GM13977 (cell line): Measurements from ENCODE around the gene PALLD.

Experiments used
- DNase-seq: peaks from one replicate; pipeline ENCODE4 v3.0.0; 2012; ENCODE audit warnings: low spot score
- in situ Hi-C: fragments of 300-500 bp; cut with MboI; formaldehyde crosslinking; loops from one replicate; pipeline ENCODE4 v1.12.0; 2022; ENCODE audit warnings: low sequenced_read_pairs, low pct_unique_long_range_greater_than_20kb, mixed read lengths, inconsistent platforms; ENCODE audit not compliant: unreplicated experiment
- TF ChIP-seq, protein P1 (sequence below): IDR thresholded peaks from 2 replicates; pipeline ENCODE4 v1.5.1; 2012; ENCODE audit warnings: mild to moderate bottlenecking, control low read depth; ENCODE audit not compliant: insufficient read depth; ENCODE audit errors: extremely low read depth, missing control alignments

Gene PALLD

DNA sequence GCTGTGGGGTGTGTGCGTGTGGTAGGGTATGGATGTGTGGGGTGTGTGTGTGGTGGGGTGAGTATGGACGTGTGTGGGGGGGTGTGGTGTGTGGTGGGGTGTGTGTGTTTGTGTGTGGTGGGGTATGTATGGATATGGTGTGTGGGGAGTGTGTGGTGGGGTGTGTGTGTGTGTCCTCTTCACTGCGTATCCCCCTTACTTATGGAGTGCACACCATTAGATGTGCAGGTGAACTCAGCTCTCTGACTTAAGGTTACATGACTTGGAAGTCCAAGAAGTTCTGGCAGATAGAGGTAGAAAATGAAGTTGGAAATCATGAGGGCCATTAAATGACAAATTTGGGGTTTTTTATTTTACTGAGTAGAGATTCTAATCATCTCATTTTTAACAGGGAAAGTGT is 182.5 kb downstream of the PALLD start:
- in situ Hi-C loops: no loop called here
- TF ChIP-seq, protein P1, sequence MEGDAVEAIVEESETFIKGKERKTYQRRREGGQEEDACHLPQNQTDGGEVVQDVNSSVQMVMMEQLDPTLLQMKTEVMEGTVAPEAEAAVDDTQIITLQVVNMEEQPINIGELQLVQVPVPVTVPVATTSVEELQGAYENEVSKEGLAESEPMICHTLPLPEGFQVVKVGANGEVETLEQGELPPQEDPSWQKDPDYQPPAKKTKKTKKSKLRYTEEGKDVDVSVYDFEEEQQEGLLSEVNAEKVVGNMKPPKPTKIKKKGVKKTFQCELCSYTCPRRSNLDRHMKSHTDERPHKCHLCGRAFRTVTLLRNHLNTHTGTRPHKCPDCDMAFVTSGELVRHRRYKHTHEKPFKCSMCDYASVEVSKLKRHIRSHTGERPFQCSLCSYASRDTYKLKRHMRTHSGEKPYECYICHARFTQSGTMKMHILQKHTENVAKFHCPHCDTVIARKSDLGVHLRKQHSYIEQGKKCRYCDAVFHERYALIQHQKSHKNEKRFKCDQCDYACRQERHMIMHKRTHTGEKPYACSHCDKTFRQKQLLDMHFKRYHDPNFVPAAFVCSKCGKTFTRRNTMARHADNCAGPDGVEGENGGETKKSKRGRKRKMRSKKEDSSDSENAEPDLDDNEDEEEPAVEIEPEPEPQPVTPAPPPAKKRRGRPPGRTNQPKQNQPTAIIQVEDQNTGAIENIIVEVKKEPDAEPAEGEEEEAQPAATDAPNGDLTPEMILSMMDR: no peak
- DNase-seq: no peak

DNA sequence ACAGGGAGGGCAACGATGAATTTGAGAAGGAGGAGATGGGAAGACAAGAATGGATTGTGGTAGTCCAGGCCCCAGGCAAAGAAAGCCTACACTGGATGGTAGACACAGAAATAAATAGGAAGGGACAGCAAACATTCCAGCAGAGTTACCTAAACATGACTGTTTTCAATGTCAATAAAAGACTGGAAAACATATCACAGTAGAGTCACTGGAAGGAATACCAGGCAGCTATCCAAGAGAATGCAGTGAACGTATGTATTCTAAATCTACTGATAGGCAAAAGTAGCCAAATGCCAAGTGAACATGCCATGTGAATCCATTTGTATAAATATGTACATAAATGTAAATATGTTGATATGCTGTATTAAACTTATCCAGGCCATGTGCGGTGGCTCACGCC is 183.0 kb downstream of the PALLD start:
- TF ChIP-seq, protein P1: no peak
- in situ Hi-C loops: no loop called here
- no peak for DNase-seq

DNA sequence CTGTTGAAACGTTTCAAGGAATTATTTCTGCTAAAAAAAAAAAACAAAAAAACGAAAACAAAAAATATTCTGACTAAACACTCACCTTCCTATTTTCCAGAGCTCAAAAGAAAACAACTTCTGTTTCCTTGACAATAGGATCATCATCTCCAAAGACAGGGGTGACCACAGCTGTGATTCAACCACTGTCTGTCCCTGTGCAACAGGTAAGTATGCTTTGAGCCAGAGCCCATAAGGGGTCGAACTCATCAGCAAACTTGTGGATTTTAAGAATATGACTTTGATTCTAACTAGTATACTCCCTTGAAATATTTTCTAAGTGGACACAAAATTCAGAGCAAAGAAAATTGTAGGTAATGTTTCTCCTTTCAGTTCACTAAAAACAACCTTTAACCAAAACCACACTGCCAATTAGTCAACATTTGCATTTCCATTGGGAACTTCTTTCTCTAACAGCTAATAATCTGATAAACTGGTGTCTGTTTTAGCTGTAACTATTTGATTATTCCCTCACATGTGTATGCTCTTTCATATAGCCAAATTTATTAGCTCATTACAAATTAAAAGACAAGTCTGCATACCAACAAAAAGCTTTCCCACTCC is 186.1 kb downstream of the PALLD start:
- in situ Hi-C loops: no loop called here
- TF ChIP-seq, protein P1: no peak
- no peak for DNase-seq

DNA sequence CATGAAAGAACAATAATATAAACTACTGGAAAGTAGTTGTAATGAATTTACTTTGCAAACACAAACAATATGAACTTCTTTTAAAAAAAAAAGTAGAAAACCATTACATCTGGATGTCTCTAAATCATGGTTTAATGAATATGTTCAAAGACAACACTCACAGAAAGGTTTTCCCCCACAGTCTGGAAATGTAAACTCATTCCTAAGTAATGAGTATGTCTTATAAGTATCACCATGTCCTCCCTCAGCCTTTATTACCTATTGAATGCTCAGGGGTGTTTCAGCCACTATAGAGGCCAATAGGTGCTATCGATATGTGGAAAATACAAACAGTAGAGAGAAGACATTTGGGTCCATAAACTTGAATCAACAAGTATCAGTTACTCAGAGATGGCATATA is 186.7 kb downstream of the PALLD start:
- DNase-seq: no peak
- in situ Hi-C loops: no loop called here
- TF ChIP-seq, protein P1: no peak

DNA sequence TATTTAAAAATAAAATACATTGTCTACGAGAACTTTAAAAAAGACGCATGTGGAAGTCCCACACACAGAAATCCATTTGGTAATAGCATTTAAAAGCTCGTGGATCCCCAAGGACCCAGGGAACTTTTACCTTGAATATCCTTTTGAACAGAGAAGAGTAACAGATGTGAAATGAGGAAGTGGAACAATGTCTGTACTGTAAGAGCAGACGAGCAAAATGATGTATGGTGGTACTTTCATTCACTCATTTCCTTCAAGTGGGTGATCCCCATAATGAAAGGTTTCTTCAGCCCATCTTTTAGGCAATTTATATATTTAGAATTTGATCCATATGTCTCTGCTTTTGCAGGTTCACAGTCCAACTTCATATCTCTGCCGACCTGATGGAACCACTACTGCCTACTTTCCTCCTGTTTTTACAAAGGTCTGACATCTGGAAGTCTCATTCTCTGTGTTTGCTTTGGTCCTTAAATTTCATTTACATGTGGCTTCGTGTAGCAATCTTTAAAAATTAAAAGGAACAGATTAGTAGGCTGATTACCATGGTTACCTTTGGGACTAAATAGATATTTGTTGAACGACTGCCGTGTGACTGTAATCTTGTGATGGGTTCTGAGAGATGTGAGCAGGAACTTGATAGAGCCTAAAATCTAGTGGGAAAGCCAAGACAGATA is 188.4 kb downstream of the PALLD start:
- TF ChIP-seq, protein P1: no peak
- in situ Hi-C loops: no loop called here
- DNase-seq: no peak

DNA sequence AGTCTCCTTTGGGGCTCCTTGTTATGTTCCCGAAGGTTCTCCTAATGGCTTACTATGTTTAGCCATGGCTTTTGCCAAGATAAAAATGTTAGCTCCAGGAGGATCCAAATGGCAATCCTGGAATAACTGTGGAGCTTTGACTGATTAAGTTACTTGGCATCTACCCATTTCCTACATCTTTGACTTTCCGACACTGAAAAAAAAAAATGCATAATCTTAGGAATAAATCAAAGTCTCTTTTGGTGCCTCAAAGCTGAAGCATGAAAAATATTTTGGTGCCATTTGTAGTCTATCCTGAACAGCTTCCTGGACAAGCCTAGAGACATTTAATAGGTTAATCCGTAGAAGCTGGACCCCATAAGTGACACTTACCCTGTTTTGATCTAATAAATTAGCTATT is 191.7 kb downstream of the PALLD start:
- in situ Hi-C loops: no loop called here
- TF ChIP-seq, protein P1: no peak
- no peak for DNase-seq
